Thyroid gland (tissue), 4 donors: ENCODE data around the gene CNTNAP4.

ENCODE experiments used
- CTCF ChIP-seq, 6 experiments: fragments of 200-600 bp in 3 of 6; fragments of 450-650 bp in 3 of 6; sonication (generic) in 3 of 6; IDR thresholded peaks; one replicate each; pipeline ENCODE4 v1.5.1; 2016 to 2019; ENCODE audit warnings: antibody characterized with exemption in 6 of 6, mild to moderate bottlenecking in 2 of 6, inconsistent platforms in 1 of 6, moderate library complexity in 1 of 6
- POLR2A ChIP-seq, 2 donors: fragments of 450-650 bp; IDR thresholded peaks; one replicate each; pipeline ENCODE4 v1.6.1; 2017; ENCODE audit warnings: antibody characterized with exemption in 2 of 2, mild to moderate bottlenecking in 2 of 2, moderate library complexity in 1 of 2

- TF ChIP-seq CTCF (IDR thresholded peaks at IDR 0.05), result no peak
- TF ChIP-seq POLR2A (IDR thresholded peaks at IDR 0.05), result no peak
These were observed 262.4 kb downstream of the CNTNAP4 start for GRCh38 chr16:76539609-76540008.
